ENCODE data around the gene CYP24A1.

CYP24A1 gene

DNA sequence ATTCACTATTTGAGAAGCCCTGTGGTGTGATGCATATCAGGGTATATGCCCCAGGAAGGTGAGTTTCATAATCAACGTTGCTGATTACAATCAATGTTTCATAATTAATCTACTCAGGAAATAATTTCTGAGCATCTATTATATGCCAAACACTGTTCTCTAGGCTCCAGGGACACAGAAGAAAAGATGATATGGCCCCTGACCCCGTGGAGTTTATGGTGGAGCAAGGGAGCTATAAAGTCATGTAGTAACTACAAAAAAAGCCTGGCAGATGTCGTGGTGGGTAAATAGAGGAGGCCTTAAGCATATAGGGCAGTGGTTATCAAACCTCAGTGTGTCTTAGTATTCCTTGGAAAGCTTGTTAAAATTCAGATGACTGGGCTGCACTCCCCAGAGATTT lies 63.3 kb downstream of the CYP24A1 start:
- DNase-seq = no peak

DNA sequence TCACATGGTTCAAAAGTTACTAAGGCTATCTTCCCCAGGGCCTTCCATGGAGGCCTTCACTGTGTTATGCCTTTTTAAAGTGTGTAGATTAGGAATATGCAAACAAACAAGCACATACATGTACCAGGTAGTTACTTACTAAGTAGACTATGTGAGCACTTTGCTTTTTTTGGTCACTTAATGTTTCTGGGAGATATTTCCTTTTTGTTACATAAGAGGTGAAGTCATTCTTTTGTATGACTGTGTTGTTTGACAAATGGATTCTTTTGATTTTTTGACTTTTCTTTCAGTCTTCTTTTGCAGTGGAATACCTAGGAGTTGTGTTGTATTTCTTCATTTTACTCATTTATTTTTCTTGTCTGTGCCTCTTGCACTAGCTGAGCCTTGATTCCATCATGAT lies 63.7 kb downstream of the CYP24A1 start:
- no peak for DNase-seq

DNA sequence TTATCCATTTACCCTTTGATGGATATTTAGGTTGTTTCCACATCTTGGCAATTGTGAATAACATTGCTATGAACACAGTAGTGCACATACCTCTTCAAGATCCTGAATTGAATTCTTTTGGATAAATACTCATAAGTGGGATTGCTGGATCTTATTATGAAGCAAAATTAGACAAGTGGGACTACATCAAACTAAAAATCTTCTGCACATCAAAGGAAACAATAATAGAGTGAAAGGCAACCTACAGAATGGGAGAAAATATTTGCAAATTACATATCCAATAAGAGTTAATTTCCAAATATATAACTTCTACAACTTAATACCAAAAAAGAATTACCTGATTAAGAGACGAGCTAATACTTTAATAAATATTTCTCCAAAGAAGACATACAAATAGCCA lies 65.0 kb downstream of the CYP24A1 start:
- DNase-seq = no peak

DNA sequence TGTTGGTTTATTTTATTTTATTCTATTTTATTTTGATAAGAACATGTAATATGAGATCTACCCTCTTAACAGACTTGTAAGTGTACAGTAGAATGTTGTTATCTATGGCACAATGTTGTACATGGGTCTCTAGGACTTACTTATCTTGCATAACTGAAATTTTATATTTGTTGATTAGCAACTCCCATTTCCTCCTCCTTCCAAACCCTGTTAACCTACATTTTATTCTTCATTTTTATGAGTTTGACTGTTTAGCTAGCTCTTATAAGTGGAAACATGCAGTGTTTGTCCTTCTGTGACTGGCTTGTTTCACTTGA lies 65.5 kb downstream of the CYP24A1 start:
- no peak for DNase-seq

GRCh38 chr20:54107600-54108325 lies 66.0 kb downstream of the CYP24A1 start:
- no peak for DNase-seq

GRCh38 chr20:54107181-54107580 lies 66.6 kb downstream of the CYP24A1 start:
- no peak for DNase-seq

GRCh38 chr20:54106162-54106561 lies 67.6 kb downstream of the CYP24A1 start:
- DNase-seq = no peak

GRCh38 chr20:54105653-54106052 lies 68.1 kb downstream of the CYP24A1 start:
- no peak for DNase-seq

DNA sequence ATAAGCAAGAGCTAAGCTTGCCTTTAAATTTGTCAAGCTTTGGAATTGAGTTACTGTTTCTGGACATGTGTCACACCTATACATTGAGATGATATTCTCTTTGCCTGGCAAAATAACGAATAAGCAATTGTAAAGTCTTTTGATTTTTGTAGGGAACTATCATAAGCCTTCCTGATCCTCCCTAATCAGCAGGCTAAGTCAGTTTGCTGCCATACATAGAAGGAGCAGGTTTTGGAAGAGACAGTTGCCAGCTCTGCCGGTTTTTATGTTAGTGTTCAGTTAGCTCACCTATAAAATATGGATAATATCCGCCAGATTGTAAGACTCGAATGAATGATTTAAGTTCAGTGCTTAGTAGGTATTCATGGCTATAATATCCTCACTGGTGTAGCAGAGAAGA lies 69.0 kb downstream of the CYP24A1 start:
- DNase-seq = no peak

DNA sequence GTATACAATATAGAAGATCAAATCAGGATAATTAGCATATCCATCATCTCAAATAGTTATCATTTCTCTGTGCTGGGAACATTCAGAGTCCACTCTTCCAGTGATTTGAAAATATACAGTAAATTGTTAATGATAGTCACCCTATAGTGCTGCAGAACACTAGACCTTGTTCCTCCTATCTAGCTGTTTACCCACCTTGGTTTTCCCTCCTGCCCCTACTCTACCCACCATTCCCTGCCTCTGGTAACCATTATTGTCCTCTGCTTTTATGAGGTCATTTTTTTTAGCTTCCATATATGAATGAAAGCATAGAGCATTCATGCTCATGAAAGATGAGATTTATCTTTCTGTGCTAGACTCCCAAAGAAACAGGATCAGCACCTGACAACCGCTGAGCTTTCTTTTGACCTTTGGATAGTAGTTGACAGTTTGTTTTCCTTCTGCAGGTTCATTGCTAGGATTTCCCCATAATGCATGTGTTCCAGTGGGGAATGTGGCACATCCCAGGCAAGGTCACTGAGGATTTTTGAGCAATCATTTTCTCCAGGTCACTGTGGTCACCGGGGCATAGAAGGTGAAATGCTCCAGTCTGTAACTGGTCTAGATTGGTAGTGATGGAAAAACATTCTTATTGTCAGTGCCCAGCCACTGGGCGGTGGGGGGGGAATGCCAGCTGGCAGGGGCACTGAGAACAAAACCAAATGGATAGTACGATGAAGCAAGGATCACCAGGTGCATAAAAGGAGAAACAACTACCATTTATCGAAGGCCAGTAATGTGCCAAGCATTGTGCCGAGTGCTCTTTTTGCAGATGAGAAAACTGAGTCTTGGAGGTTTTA lies 69.8 kb downstream of the CYP24A1 start:
- no peak for DNase-seq

Measured in DMS153 (cell line).